Gastrocnemius medialis (tissue), 4 donors: ENCODE measurements around the gene ZNF784.

ENCODE experiments used
- POLR2A ChIP-seq, 2 donors: fragments of 450-650 bp; IDR thresholded peaks; one replicate each; pipeline ENCODE4 v1.6.1; 2017; ENCODE audit warnings: antibody characterized with exemption in 2 of 2, mild to moderate bottlenecking in 2 of 2, moderate library complexity in 2 of 2
- TF ChIP-seq, protein P1 (sequence below), 5 experiments: fragments of 450-650 bp in 3 of 5; fragments of 200-600 bp in 2 of 5; sonication (generic) in 2 of 5; IDR thresholded peaks in 4 of 5; conservative IDR thresholded peaks in 1 of 5; 1 replicate in 4 of 5; 2 replicates in 1 of 5; pipeline ENCODE4 v1.5.1; 2016 to 2019; ENCODE audit warnings: antibody characterized with exemption in 5 of 5, mild to moderate bottlenecking in 3 of 5, moderate library complexity in 3 of 5

DNA sequence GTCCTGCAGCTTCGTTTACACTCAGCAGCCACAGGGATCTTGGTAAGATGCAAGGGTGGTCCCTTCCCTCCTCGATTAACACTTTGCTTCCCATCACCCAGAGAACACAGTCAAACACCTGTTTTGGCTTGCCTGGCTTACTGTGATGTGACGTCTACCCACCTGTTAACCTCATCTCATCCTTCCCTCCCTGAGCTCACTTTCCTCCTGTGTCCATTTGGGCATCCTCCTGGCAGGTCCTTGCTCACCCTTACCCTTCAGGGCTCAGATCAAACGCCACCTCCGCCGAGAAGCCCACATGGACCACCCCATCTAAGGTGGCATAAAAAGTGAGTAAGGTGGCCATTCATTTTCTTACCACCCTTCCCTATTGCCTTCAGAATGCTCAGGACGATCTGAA is 34.3 kb downstream of the ZNF784 start:
- no peak for TF ChIP-seq POLR2A (IDR thresholded peaks at IDR 0.05)
- TF ChIP-seq, protein P1, sequence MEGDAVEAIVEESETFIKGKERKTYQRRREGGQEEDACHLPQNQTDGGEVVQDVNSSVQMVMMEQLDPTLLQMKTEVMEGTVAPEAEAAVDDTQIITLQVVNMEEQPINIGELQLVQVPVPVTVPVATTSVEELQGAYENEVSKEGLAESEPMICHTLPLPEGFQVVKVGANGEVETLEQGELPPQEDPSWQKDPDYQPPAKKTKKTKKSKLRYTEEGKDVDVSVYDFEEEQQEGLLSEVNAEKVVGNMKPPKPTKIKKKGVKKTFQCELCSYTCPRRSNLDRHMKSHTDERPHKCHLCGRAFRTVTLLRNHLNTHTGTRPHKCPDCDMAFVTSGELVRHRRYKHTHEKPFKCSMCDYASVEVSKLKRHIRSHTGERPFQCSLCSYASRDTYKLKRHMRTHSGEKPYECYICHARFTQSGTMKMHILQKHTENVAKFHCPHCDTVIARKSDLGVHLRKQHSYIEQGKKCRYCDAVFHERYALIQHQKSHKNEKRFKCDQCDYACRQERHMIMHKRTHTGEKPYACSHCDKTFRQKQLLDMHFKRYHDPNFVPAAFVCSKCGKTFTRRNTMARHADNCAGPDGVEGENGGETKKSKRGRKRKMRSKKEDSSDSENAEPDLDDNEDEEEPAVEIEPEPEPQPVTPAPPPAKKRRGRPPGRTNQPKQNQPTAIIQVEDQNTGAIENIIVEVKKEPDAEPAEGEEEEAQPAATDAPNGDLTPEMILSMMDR (IDR thresholded peaks at IDR 0.05 in 4 of 5, conservative IDR thresholded peaks at IDR 0.05 in 1 of 5): no peak
